Measurements from ENCODE around the gene SLC26A8.

SLC26A8 gene, protein sequence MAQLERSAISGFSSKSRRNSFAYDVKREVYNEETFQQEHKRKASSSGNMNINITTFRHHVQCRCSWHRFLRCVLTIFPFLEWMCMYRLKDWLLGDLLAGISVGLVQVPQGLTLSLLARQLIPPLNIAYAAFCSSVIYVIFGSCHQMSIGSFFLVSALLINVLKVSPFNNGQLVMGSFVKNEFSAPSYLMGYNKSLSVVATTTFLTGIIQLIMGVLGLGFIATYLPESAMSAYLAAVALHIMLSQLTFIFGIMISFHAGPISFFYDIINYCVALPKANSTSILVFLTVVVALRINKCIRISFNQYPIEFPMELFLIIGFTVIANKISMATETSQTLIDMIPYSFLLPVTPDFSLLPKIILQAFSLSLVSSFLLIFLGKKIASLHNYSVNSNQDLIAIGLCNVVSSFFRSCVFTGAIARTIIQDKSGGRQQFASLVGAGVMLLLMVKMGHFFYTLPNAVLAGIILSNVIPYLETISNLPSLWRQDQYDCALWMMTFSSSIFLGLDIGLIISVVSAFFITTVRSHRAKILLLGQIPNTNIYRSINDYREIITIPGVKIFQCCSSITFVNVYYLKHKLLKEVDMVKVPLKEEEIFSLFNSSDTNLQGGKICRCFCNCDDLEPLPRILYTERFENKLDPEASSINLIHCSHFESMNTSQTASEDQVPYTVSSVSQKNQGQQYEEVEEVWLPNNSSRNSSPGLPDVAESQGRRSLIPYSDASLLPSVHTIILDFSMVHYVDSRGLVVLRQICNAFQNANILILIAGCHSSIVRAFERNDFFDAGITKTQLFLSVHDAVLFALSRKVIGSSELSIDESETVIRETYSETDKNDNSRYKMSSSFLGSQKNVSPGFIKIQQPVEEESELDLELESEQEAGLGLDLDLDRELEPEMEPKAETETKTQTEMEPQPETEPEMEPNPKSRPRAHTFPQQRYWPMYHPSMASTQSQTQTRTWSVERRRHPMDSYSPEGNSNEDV

GRCh38 chr6:36023996-36024795, at the start of gene SLC26A8:
SLC26A8 (minus strand) TSS chr6:36024641; CDS start chr6:36019707, 4,934 bp downstream.
- no peak for DNase-seq (ENCODE audit: low read depth)

DNA sequence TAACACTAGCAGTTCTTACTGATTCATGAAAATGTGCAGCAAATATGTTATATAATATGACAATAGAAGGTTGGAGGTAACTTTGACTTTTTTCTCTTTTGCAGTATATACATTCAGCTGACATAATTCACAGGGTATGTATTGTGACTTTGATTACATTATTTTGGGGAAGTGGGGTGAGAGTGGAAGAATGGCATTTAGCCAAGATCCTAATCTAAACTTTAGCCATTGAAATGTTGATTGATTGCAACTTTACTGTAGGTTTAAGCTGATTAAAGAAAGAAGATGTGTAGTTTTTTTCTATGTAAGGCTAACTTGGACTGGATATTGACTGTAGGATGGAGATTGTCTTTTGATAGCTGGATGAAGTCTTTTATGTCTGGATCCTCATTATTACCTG, 49.1 kb upstream of the SLC26A8 start:
- no peak for DNase-seq (ENCODE audit: low read depth)

DNA sequence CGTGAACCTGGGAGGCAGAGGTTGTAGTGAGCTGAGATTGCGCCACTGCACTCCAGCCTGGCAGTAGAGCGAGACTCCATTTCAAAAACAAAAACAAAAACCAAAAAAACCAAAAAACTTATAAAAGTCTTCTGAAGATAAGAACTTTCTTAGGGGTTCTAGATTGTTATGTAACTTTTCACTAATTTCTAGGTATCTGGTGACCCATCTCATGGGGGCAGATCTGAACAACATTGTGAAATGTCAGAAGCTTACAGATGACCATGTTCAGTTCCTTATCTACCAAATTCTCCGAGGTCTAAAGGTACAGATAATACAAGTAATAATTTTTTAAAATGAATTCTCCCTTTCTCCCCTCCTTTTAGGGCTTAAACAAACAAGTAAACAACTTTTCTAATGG, 48.2 kb upstream of the SLC26A8 start:
- DNase-seq (ENCODE audit: low read depth): no peak

GRCh38 chr6:36071714-36072113, 47.3 kb upstream of the SLC26A8 start:
- DNase-seq (ENCODE audit: low read depth): no peak

DNA sequence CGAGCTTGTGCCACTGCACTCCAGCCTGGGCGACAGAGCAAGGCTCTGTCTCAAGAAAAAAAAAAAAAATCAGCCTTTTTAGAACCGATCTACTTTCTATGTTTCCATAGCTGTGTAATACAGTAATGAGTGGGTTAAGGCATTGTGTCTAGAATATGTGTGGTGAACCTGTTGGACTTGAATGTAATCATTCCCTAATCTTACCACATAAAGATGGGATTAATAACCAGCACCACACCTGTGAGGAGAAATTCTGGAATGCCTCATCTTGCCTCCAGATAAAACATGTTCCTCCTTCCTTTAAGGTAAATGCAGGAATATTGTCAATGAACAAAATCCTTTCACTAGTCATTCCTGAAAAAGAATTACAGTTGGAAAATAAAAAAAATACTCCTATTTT, 46.8 kb upstream of the SLC26A8 start:
- no peak for DNase-seq (ENCODE audit: low read depth)

GRCh38 chr6:36070252-36070651, 45.8 kb upstream of the SLC26A8 start:
- DNase-seq (ENCODE audit: low read depth): no peak

DNA sequence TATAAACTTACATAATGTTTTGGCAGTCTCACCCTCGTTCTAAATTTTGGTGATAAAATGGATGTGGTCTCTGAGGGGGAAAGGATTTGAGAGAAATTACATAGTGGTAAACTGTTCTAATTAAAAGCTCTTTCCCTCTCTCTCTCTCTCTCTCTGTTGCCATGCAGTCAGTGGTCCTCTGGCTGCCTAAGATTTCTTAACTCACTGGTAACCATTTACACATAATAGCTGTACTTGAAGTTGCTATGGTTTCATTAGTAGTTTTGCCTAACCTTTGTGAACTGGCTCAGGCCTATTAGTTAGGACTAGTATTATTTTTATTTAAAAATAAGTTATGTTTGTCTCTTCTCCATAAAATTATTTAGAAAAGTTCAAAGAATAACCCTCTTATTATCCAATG, 45.1 kb upstream of the SLC26A8 start:
- no peak for DNase-seq (ENCODE audit: low read depth)

GRCh38 chr6:36068586-36068985, 44.1 kb upstream of the SLC26A8 start:
- no peak for DNase-seq (ENCODE audit: low read depth)

- no peak for DNase-seq (ENCODE audit: low read depth)
Measured at GRCh38 chr6:36068012-36068392, 43.6 kb upstream of the SLC26A8 start.

DNA sequence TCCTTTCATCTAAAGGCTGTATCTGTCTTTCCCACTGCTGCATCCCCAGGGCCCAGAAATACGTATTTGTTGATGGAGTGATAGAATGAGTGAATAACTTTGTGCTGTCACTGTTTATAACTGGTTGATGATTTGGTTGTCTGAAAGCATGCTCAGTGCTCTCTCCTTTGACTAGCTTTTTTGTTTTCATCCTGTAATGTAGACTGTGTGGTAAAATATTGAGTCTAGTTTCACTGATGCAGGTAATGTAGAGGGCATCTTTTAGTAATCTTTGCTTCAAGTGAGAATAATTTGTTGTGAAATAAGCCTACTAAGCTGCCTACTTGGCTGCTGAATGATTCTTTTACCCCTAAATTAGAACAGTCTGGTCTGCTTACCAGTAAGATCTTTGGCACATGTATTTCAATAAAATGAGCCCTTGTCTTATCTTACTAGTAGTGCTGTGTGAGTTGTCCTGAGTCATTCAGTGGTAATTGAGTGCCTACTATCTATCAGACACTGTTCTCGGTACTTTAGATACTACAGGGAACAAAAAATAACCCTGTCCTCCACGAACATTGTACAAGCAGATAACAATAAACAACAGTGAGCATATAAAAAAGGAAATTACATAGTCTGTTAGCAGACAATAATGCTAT, 43.1 kb upstream of the SLC26A8 start:
- no peak for DNase-seq (ENCODE audit: low read depth)

- no peak for DNase-seq (ENCODE audit: low read depth)
Measured at GRCh38 chr6:36066817-36067216, 42.4 kb upstream of the SLC26A8 start.

DNA sequence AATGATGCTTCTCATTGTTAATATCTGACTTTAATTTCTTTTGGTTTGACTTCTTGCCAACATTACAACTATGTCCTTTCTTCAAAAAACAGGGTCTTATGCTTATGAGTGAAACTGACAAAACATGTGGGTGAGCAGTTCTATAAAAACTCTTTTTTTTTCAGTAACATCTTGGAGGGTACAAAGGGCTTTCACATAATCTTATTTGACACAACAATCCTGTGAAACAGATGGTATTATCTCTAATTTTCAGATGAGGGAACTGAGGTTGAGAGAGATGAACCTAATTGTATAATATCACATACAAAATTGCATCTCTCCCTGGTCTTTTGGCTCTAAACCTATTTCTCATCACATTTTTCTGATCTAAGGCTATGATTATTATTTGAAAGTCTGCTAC, 41.5 kb upstream of the SLC26A8 start:
- no peak for DNase-seq (ENCODE audit: low read depth)

- DNase-seq (ENCODE audit: low read depth): no peak
Measured at GRCh38 chr6:36064770-36065396, 40.4 kb upstream of the SLC26A8 start.

DNA sequence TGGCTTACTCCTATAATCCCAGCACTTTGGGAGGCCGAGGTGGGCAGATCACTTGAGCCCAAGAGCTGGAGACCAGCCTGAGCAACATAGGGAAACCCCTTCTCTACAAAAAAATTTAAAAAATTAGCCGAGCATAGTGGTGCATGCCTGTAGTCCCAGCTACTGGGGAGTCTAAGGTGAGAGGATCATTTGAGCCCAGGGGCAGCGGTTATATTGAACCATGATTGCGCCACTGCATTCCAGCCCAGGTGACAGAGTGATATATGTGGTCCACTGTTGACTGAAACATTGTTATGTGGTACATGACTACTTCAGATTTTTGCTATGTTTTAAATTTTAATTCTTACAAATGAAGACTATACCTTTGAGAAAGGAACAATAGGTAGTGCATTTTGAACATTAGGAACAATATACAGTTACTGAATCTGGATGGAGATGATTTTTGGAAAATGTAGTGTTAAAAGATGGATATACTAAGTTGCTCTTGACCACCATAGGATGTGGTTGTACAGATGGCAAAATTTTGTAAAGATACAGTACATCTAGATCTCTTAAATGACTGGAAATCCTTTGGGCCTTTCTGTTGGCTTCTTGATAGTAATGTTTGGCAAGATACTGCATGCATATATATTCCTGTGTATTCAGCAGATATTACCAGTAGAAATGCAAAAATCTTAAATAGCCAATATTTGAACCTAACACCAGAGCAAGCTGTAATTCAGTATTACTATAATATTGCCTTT, 39.0 kb upstream of the SLC26A8 start:
- no peak for DNase-seq (ENCODE audit: low read depth)

DNA sequence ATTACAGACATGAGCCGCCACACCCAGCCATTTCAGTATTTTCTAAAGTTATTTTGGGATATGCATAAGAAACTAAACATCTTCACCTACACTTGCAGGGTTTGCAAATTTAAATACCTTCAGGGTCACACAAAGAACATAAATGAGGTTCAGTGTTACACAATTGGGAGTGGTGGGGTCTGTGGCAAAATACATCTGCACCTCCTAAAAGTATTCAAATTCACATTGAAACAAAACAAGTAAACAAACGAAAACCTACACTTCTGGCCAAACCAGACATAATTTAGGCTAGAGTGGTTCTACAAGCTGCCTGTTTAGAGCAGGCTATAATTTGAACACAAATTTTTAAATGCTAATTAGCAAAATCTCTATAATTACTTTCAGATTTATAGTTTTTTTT, 37.8 kb upstream of the SLC26A8 start:
- no peak for DNase-seq (ENCODE audit: low read depth)

GRCh38 chr6:36061236-36061635, 36.8 kb upstream of the SLC26A8 start:
- no peak for DNase-seq (ENCODE audit: low read depth)

GRCh38 chr6:36056178-36056577, 31.7 kb upstream of the SLC26A8 start:
- DNase-seq (ENCODE audit: low read depth): no peak

GRCh38 chr6:36054956-36055355, 30.5 kb upstream of the SLC26A8 start:
- DNase-seq (ENCODE audit: low read depth): no peak

DNA sequence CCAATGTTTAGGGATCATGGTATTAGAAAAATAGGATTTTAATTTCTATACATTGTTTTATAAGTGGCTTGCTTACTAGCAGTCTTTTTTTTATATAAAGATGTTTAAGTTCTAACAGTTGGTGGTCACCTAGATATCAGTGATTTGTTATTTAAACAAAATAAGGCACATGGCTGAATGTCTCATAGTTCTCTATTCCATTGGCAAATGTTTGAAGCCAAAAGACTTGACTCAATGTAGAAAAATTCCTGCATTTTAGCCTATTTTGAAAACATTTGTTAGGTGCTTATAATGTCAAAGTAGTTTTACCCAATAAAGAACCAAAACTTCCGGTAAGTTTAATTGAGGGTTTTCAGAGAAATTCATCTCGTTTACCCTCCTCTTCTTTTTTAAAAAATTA, 30.0 kb upstream of the SLC26A8 start:
- no peak for DNase-seq (ENCODE audit: low read depth)

- no peak for DNase-seq (ENCODE audit: low read depth)
Measured at GRCh38 chr6:36053878-36054277, 29.4 kb upstream of the SLC26A8 start.

DNA sequence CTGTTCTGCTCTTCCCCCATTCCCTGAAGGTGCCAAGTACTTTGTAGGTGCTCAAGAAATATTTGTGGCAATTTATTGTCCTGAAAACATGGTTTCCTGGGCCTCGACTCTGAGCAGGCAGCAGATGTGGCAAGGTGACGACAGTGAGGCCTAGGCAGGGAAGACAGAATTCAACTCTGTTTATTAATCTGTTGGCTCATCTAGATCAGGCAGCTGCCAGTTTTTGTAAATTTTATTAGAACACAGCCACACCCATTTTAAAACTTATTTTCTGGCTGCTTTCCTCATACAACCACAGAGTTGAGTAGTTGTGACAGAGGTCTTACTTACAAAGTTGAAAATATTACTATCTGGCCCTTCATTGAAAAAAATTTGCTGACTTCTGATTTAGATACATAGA, 27.7 kb upstream of the SLC26A8 start:
- DNase-seq (ENCODE audit: low read depth): no peak
